H1 (cell line): ENCODE data around the gene ELP4. TPM values are rescaled to one million over a fixed set of nuclear protein-coding genes. Genes with fewer than 3 reads are reported as not detected.

Experiments
- CTCF ChIA-PET: fragments of 300-600 bp; sonication (Branson Sonifier 250); formaldehyde crosslinking; loops from one replicate; lab custom pipeline; 2021; ENCODE audit not compliant: partially characterized antibody; lab: Charles Lee
- POLR2A ChIA-PET: fragments of 300-600 bp; sonication (Branson Sonifier 250); formaldehyde crosslinking; loops from one replicate; lab custom pipeline; 2021; ENCODE audit warnings: inconsistent platforms; ENCODE audit not compliant: partially characterized antibody; lab: Charles Lee
- DNase-seq, 2 experiments: peaks; one replicate each; pipeline versions ENCODE4 v3.0.0 to v3.0.0-alpha.2; 2010 to 2022; ENCODE audit warnings: low spot score in 2 of 2, low read depth in 1 of 2, mixed read lengths in 1 of 2
- FAIRE-seq: peaks from 2 replicates; lab custom pipeline; 2011; peaks lifted over from hg19 to GRCh38; lab: Jason Lieb, UNC
- H2AFZ ChIP-seq: 2 replicates; pipeline ENCODE4 v1.8.1; 2012; ENCODE audit warnings: low read length, inconsistent platforms
- H2AK5ac ChIP-seq: 2 replicates; pipeline ENCODE4 v1.6.1; 2013; ENCODE audit warnings: low read depth, low read length
- H2BK120ac ChIP-seq: replicated peaks from 2 replicates; pipeline ENCODE3; 2013; ENCODE audit warnings: low read depth, low read length, inconsistent platforms
- H2BK12ac ChIP-seq: 2 replicates; pipeline ENCODE4 v1.6.1; 2013; ENCODE audit warnings: low read depth, low read length
- H2BK15ac ChIP-seq: 2 replicates; pipeline ENCODE4 v1.6.1; 2013; ENCODE audit warnings: low read length
- H2BK20ac ChIP-seq: 2 replicates; pipeline ENCODE4 v1.6.1; 2013; ENCODE audit warnings: low read length
- H2BK5ac ChIP-seq: 2 replicates; pipeline ENCODE4 v1.6.1; 2013; ENCODE audit warnings: low read depth, low read length
- H3K14ac ChIP-seq: 2 replicates; pipeline ENCODE4 v1.6.1; 2013; ENCODE audit warnings: inconsistent platforms; ENCODE audit not compliant: insufficient read length
- H3K18ac ChIP-seq: 2 replicates; pipeline ENCODE4 v1.6.1; 2013; ENCODE audit warnings: low read length; ENCODE audit errors: extremely low read depth
- H3K23ac ChIP-seq: 2 replicates; pipeline ENCODE4 v1.6.1; 2013; ENCODE audit warnings: inconsistent platforms; ENCODE audit not compliant: insufficient read length
- H3K23me2 ChIP-seq: 2 replicates; pipeline ENCODE4 v1.6.1; 2013; ENCODE audit warnings: low read depth, low read length
- H3K27ac ChIP-seq: 2 replicates; pipeline ENCODE4 v1.6.1; 2011; ENCODE audit warnings: low read depth, low read length, inconsistent platforms
- H3K27me3 ChIP-seq, 4 experiments: replicated peaks in 1 of 4; 1 replicate in 1 of 4; 2 replicates in 3 of 4; pipeline versions ENCODE4 v1.6.1 to v1.8.1; 2011 to 2013; ENCODE audit warnings: low read length in 3 of 4, mild to moderate bottlenecking in 3 of 4, inconsistent platforms in 2 of 4, mixed read lengths in 2 of 4, moderate library complexity in 1 of 4; ENCODE audit not compliant: control insufficient read depth in 3 of 4, insufficient read depth in 3 of 4; ENCODE audit errors: extremely low read depth in 1 of 4
- H3K36me3 ChIP-seq, 4 experiments: 2 replicates each; pipeline versions ENCODE4 v1.6.1 to v1.8.1; 2011 to 2013; ENCODE audit warnings: mild to moderate bottlenecking in 4 of 4, low read length in 3 of 4, moderate library complexity in 2 of 4, control low read depth in 1 of 4, inconsistent platforms in 1 of 4; ENCODE audit not compliant: insufficient read depth in 4 of 4, control insufficient read depth in 2 of 4
- H3K4ac ChIP-seq: replicated peaks from 2 replicates; pipeline ENCODE3; 2013; ENCODE audit warnings: low read length, low read depth, mixed read lengths, inconsistent platforms; ENCODE audit not compliant: insufficient read length
- H3K4me1 ChIP-seq, 4 experiments: replicated peaks in 1 of 4; 1 replicate in 1 of 4; 2 replicates in 3 of 4; pipeline versions ENCODE4 v1.6.1 to v1.8.1; 2011 to 2013; ENCODE audit warnings: low read length in 3 of 4, inconsistent platforms in 2 of 4, mixed read lengths in 1 of 4; ENCODE audit not compliant: insufficient read depth in 4 of 4, control insufficient read depth in 3 of 4
- H3K4me2 ChIP-seq, 2 experiments: 2 replicates each; pipeline versions ENCODE4 v1.6.1 to v1.8.1; 2011 to 2013; ENCODE audit warnings: low read depth in 2 of 2, low read length in 2 of 2, control low read depth in 1 of 2, inconsistent platforms in 1 of 2, mild to moderate bottlenecking in 1 of 2; ENCODE audit not compliant: insufficient read depth in 1 of 2
- H3K4me3 ChIP-seq, 4 experiments: fragments of 200-600, 300-600 bp in 1 of 4; sonication (generic), shearing (Covaris generic), sonication (Bioruptor Twin) in 1 of 4; 2 replicates each; pipeline versions ENCODE4 v1.5.1 to v1.8.1; 2011 to 2016; ENCODE audit warnings: low read length in 4 of 4, low read depth in 3 of 4, control low read depth in 2 of 4, inconsistent platforms in 2 of 4, mild to moderate bottlenecking in 2 of 4, mixed read lengths in 1 of 4, moderate library complexity in 1 of 4; ENCODE audit not compliant: insufficient read depth in 2 of 4; ENCODE audit errors: extremely low read depth in 1 of 4
- H3K56ac ChIP-seq: replicated peaks from 2 replicates; pipeline ENCODE3; 2013; ENCODE audit warnings: low read depth, mild to moderate bottlenecking, mixed read lengths, low read length, inconsistent platforms; ENCODE audit not compliant: insufficient read length
- H3K79me1 ChIP-seq: 2 replicates; pipeline ENCODE4 v1.6.1; 2013; ENCODE audit warnings: low read depth, low read length, control low read depth
- H3K79me2 ChIP-seq, 2 experiments: 2 replicates each; pipeline versions ENCODE4 v1.6.1 to v1.8.1; 2012 to 2013; ENCODE audit warnings: low read length in 2 of 2, mild to moderate bottlenecking in 2 of 2, inconsistent platforms in 1 of 2; ENCODE audit not compliant: insufficient read depth in 2 of 2, control insufficient read depth in 1 of 2
- H3K9ac ChIP-seq, 4 experiments: replicated peaks in 1 of 4; 1 replicate in 1 of 4; 2 replicates in 3 of 4; pipeline versions ENCODE4 v1.6.1 to v1.8.1; 2011 to 2013; ENCODE audit warnings: low read depth in 3 of 4, low read length in 3 of 4, control low read depth in 2 of 4, mild to moderate bottlenecking in 2 of 4, moderate library complexity in 2 of 4, inconsistent platforms in 1 of 4; ENCODE audit errors: extremely low read depth in 1 of 4
- H3K9me3 ChIP-seq, 2 experiments: 2 replicates each; pipeline versions ENCODE4 v1.6.1 to v1.8.1; 2012 to 2013; ENCODE audit warnings: mild to moderate bottlenecking in 2 of 2, moderate library complexity in 2 of 2, control low read depth in 1 of 2, inconsistent platforms in 1 of 2, low read depth in 1 of 2, low read length in 1 of 2, mixed read lengths in 1 of 2; ENCODE audit not compliant: insufficient read depth in 2 of 2
- H4K20me1 ChIP-seq, 2 experiments: replicated peaks in 1 of 2; 2 replicates each; pipeline versions ENCODE3 to v1.8.1; 2011 to 2013; ENCODE audit warnings: inconsistent platforms in 2 of 2, low read length in 2 of 2, mild to moderate bottlenecking in 1 of 2; ENCODE audit not compliant: insufficient read depth in 2 of 2, control insufficient read depth in 1 of 2
- H4K5ac ChIP-seq: 2 replicates; pipeline ENCODE4 v1.6.1; 2013; ENCODE audit warnings: low read length, low read depth, mixed read lengths, inconsistent platforms; ENCODE audit not compliant: insufficient read length
- H4K8ac ChIP-seq: 2 replicates; pipeline ENCODE4 v1.8.0; 2013; ENCODE audit warnings: mild to moderate bottlenecking, moderate library complexity, low read length, inconsistent platforms; ENCODE audit not compliant: insufficient read depth; ENCODE audit errors: extremely low read depth
- H4K91ac ChIP-seq: replicated peaks from 2 replicates; pipeline ENCODE3; 2013; ENCODE audit warnings: low read length, mixed read lengths, inconsistent platforms; ENCODE audit not compliant: insufficient read length
- BACH1 ChIP-seq: IDR thresholded peaks from 2 replicates; pipeline ENCODE4 v1.6.1; 2012; ENCODE audit warnings: low read length, improper control_type of control experiment
- CHD2 ChIP-seq: IDR thresholded peaks from 2 replicates; pipeline ENCODE4 v1.6.1; 2012; ENCODE audit warnings: low read length, improper control_type of control experiment
- CTBP2 ChIP-seq: IDR thresholded peaks from 2 replicates; pipeline ENCODE4 v1.7.0; 2011; ENCODE audit warnings: borderline replicate concordance, mild to moderate bottlenecking, moderate library complexity, mixed read lengths, low read length; ENCODE audit not compliant: insufficient read depth, insufficient read length
- GTF2F1 ChIP-seq: IDR thresholded peaks from 2 replicates; pipeline ENCODE4 v1.6.1; 2012; ENCODE audit warnings: low read depth, low read length, improper control_type of control experiment, borderline replicate concordance
- HDAC6 ChIP-seq: IDR thresholded peaks from one replicate; pipeline ENCODE4 v1.7.1; 2012; ENCODE audit warnings: low read depth, mild to moderate bottlenecking, inconsistent platforms, low read length, moderate library complexity
- KDM5A ChIP-seq: fragments of 200-600 bp; IDR thresholded peaks from 2 replicates; pipeline ENCODE4 v1.7.1; 2012; ENCODE audit warnings: mild to moderate bottlenecking, low read length, inconsistent platforms, mixed read lengths
- POLR2A ChIP-seq, 2 experiments: IDR thresholded peaks; 1 replicate in 1 of 2; 2 replicates in 1 of 2; pipeline ENCODE4 v1.6.1; 2011; ENCODE audit warnings: low read depth in 2 of 2, low read length in 2 of 2, mild to moderate bottlenecking in 2 of 2; ENCODE audit errors: control extremely low read depth in 1 of 2
- RAD21 ChIP-seq, 2 experiments: IDR thresholded peaks in 1 of 2; conservative IDR thresholded peaks in 1 of 2; 2 replicates each; pipeline ENCODE4 v1.6.1; 2011; ENCODE audit warnings: low read depth in 2 of 2, low read length in 2 of 2, improper control_type of control experiment in 1 of 2, inconsistent platforms in 1 of 2, mild to moderate bottlenecking in 1 of 2, moderate library complexity in 1 of 2
- RFX5 ChIP-seq: IDR thresholded peaks from 2 replicates; pipeline ENCODE4 v1.6.1; 2011; ENCODE audit warnings: low read depth, low read length, improper control_type of control experiment, borderline replicate concordance
- SIX5 ChIP-seq: IDR thresholded peaks from 2 replicates; pipeline ENCODE4 v1.6.1; 2011; ENCODE audit warnings: mild to moderate bottlenecking, low read depth, low read length
- SRF ChIP-seq: IDR thresholded peaks from 2 replicates; pipeline ENCODE4 v1.6.1; 2011; ENCODE audit warnings: mild to moderate bottlenecking, low read depth, low read length, moderate library complexity
- TCF12 ChIP-seq: IDR thresholded peaks from 2 replicates; pipeline ENCODE4 v1.6.1; 2011; ENCODE audit warnings: low read depth, mild to moderate bottlenecking, low read length
- TEAD4 ChIP-seq: IDR thresholded peaks from 2 replicates; pipeline ENCODE4 v1.6.1; 2012; ENCODE audit warnings: low read depth, low read length, inconsistent platforms, mixed read lengths
- WGBS, 2 experiments: shearing (Covaris generic) in 1 of 2; methylation state at CpG; one replicate each; pipeline versions ENCODE4 v1.1.6 to v1.1.7; 2013 to 2015; ENCODE audit warnings: low lambda C conversion rate in 2 of 2, mixed read lengths in 2 of 2, inconsistent platforms in 1 of 2, low coverage in 1 of 2, missing lambda C conversion rate in 1 of 2; ENCODE audit not compliant: insufficient replicate concordance in 2 of 2, insufficient coverage in 1 of 2, insufficient read length in 1 of 2; ENCODE audit errors: extremely low coverage in 1 of 2, missing lambda C conversion rate in 1 of 2; 5-methylcytosine and 5-hydroxymethylcytosine counted together
- polyA plus RNA-seq, 7 experiments: library from polyadenylated mRNA; depleted of rRNA in 3 of 7; stranded (reverse) in 5 of 7; unstranded in 2 of 7; fragments of >200 nt in 5 of 7; fragments of 200-250 nt in 2 of 7; gene quantifications; 1 replicate in 5 of 7; 2 replicates in 1 of 7; 4 replicates in 1 of 7; pipeline versions ENCODE4 v1.2.1 to v1.2.3, GENCODE V29; 2011 to 2013; ENCODE audit warnings: missing spikeins in 2 of 7, mixed read lengths in 2 of 7
- total RNA-seq: library from RNA; stranded (reverse); fragmentation: NEBNext Ultra II Directional; extraction: Animal tissue kit (Norgen Biotek cat#: 25700); gene quantifications from 2 replicates; pipeline ENCODE4 v1.2.1, GENCODE V29; 2021

ELP4 gene
- total and polyA plus RNA-seq, 2 of the 8 experiments (the other 6 are each of a cell fraction or from before 2014, with no cell fraction given) = 14.0 to 18.6 TPM

DNA sequence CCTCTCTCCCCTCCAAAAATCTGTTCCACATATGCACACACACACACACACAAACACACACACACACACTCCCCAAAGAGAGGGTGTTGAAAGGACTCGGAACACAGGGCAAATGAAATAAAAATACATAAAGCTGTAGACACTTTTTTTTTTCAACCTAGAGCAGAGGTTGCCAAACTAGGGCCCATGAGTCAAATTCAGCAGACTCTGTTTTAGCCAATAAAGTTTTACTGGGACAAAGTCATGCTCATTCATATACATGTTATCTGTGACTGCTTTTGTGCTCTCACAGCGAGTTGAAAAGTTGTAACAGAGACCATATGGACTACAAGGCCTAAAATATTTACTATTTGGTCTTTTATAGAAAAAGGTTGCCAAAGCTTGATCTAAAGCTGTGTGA is 9.0 kb upstream of the ELP4 start:
- ChIA-PET CTCF (interaction anchor here (0.5 to 1.5 kb wide), 2 partner anchors 506 to 753 kb away, joined by 3 read pairs; no protein-coding TSS in a partner anchor), POLR2A (no interaction called here)
- H3K4me3 ChIP-seq = no peak overlapping the region
- no peak overlapping the region for H3K23ac ChIP-seq
- no peak for TF ChIP-seq GTF2F1
- no peak for TF ChIP-seq HDAC6
- no peak for TF ChIP-seq KDM5A
- no peak for TF ChIP-seq TEAD4
- TF ChIP-seq SIX5 = no peak
- TF ChIP-seq SRF = no peak
- TF ChIP-seq RAD21 (IDR thresholded peaks at IDR 0.05 in 1 of 2, conservative IDR thresholded peaks at IDR 0.05 in 1 of 2; ENCODE audit: low read depth in 2 of 2, low read length in 2 of 2) = no peak
- TF ChIP-seq TCF12 = no peak
- TF ChIP-seq RFX5 = no peak
- TF ChIP-seq CHD2 = no peak
- TF ChIP-seq CTBP2 = no peak
- no peak for TF ChIP-seq POLR2A (IDR thresholded peaks at IDR 0.05; ENCODE audit: control extremely low read depth in 1 of 2, low read depth in 2 of 2, low read length in 2 of 2)
- no peak for TF ChIP-seq BACH1
- no peak overlapping the region for H2BK15ac ChIP-seq
- no peak overlapping the region for H2BK20ac ChIP-seq
- peaks cover 0 to 1% (median 0%) of the 10 kb centered on the region in 4 experiments; a peak in 1 of 7 replicates for H3K27me3 ChIP-seq
- no peak overlapping the region for H4K8ac ChIP-seq
- H3K4me1 ChIP-seq = no peaks in the 10 kb centered on the region
- H2AFZ ChIP-seq = no peak overlapping the region
- H3K14ac ChIP-seq = no peak overlapping the region
- no peak overlapping the region for H2BK120ac ChIP-seq
- H3K4me2 ChIP-seq = no peak overlapping the region
- no peak overlapping the region for H2BK12ac ChIP-seq
- no peaks in the 10 kb centered on the region for H3K9me3 ChIP-seq
- H4K20me1 ChIP-seq = peaks cover 3 to 4% of the 10 kb centered on the region in 2 experiments
- DNase-seq (no peak), FAIRE-seq (no peak)
- H4K5ac ChIP-seq = no peak overlapping the region
- no peak overlapping the region for H3K18ac ChIP-seq
- no peak overlapping the region for H2AK5ac ChIP-seq
- H3K27ac ChIP-seq = 0 out of 2 replicates have a peak overlapping the region, but pooled peaks have one; percentile 24
- peaks cover 2% of the 10 kb centered on the region; the same call in 1 of the 2 replicates for H3K79me1 ChIP-seq
- no peak overlapping the region for H2BK5ac ChIP-seq
- no peak overlapping the region for H3K56ac ChIP-seq
- peaks cover 3 to 87% of the 10 kb centered on the region in 2 experiments; a peak in 3 of 4 replicates for H3K79me2 ChIP-seq
- no peak overlapping the region for H3K9ac ChIP-seq
- no peak overlapping the region for H4K91ac ChIP-seq
- H3K23me2 ChIP-seq = no peaks in the 10 kb centered on the region
- 88% methylated on average over 2 of the region's 2 CpGs; no CpG with 5 or more reads in 1 of the 2 experiments for WGBS, 2 experiments
- peaks cover 0 to 4% (median 3%) of the 10 kb centered on the region in 4 experiments; a peak in 5 of 8 replicates for H3K36me3 ChIP-seq
- no peak overlapping the region for H3K4ac ChIP-seq
